ENCODE data around the gene MVB12B. TPM values are rescaled to one million over a fixed set of nuclear protein-coding genes. Genes with fewer than 3 reads are reported as not detected.
"Not testable (repeated sequence)": the region's sequence is repeated elsewhere in the genome, so short reads cannot be mapped to it uniquely, and the experiment has no call there.

MVB12B gene
- total RNA-seq, 4 donors from 2014 or later = 7.9 to 28.9 (median 14.4) TPM

DNA sequence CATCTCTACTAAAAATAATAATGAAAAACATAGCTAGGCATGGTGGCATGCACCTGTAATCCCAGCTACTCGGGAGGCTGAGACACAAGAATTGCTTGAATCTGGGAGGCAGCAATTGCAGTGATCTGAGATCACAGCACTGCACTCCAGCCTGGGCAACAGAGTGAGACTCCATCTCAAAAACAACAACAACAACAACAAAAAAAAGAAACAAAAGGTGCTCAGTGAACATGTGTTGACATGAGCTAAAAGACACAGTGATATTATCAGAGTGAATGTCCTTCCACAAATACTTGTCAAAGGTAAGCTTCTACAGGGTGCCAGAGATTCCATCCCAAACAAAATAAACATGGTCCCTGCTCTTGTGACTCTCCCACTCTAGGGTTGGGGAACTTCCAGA is 211.9 kb downstream of the MVB12B start:
- Histone ChIP-seq H3K27me3 (no peaks in the 10 kb centered on the region), H3K36me3 (no peaks in the 10 kb centered on the region), H3K9me3 (no peaks in the 10 kb centered on the region), H3K4me3 (no peak overlapping the region), H3K27ac (no peak overlapping the region), H3K4me1 (no peaks in the 10 kb centered on the region)
- no peak for TF ChIP-seq POLR2A (IDR thresholded peaks at IDR 0.05)
- TF ChIP-seq, protein P1, sequence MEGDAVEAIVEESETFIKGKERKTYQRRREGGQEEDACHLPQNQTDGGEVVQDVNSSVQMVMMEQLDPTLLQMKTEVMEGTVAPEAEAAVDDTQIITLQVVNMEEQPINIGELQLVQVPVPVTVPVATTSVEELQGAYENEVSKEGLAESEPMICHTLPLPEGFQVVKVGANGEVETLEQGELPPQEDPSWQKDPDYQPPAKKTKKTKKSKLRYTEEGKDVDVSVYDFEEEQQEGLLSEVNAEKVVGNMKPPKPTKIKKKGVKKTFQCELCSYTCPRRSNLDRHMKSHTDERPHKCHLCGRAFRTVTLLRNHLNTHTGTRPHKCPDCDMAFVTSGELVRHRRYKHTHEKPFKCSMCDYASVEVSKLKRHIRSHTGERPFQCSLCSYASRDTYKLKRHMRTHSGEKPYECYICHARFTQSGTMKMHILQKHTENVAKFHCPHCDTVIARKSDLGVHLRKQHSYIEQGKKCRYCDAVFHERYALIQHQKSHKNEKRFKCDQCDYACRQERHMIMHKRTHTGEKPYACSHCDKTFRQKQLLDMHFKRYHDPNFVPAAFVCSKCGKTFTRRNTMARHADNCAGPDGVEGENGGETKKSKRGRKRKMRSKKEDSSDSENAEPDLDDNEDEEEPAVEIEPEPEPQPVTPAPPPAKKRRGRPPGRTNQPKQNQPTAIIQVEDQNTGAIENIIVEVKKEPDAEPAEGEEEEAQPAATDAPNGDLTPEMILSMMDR (IDR thresholded peaks at IDR 0.05) = no peak
- no peak for DNase-seq

DNA sequence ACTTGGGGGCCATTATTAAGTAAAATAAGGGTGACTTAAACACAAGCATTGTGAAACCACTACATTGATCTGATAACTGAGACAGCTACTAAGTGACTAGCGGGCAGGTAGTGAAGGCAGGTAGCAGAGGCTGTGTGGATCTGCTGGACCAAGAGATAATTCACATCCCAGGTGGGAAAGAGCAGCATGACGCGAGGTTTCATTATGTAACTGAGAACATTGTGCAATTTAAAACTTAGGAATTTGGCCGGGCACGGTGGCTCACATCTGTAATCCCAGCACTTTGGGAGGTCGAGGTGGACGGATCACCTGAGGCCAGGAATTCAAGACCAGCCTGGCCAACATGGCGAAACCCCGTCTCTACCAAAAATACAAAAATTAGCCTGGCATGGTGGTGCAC is 213.8 kb downstream of the MVB12B start:
- H3K4me1 ChIP-seq, H3K36me3 ChIP-seq, H3K9me3 ChIP-seq, H3K27me3 ChIP-seq, H3K27ac ChIP-seq, H3K4me3 ChIP-seq, DNase-seq: not testable (repeated sequence)

DNA sequence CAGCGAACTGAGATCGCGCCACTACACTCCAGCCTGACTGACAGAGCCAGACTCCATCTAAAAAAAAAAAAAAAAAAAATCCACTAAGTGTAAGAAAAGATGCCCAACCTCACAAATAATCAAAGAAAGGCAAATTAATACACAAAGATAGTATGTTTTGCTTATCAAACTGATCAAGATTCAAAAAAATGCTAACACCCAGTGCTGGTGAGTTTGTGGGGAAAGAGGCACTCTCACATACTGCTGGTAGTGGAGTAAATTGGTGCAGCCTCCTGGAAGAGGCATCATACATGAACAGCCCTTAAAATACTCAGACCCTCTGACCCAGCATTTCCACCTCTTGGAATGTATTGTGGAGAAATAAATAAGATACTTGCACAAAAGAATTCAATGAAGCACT is 216.9 kb downstream of the MVB12B start:
- Histone ChIP-seq H3K4me3 (no peak overlapping the region), H3K27me3 (no peaks in the 10 kb centered on the region), H3K9me3 (no peaks in the 10 kb centered on the region), H3K36me3 (no peaks in the 10 kb centered on the region), H3K27ac (no peak overlapping the region), H3K4me1 (no peaks in the 10 kb centered on the region)
- no peak for TF ChIP-seq POLR2A (IDR thresholded peaks at IDR 0.05)
- no peak for DNase-seq

DNA sequence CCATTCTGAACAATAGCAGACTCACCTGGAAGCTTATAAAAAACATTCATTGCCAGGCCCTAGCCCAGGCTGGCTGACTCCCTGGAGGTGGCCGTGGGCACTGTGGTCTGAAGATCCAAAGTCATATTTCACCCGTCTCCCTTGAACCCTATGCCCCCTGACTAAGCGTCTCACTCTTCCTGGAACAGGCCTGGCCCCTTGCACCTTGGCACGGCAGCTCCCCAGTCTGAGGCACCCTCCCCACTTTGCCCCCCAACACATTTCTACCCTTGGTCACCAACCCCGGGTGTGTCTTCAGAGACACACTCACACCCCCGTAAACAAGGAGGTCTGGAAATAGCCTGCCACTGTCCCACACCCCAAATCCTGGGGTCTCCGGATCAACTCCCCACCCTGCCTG is 218.5 kb downstream of the MVB12B start:
- Histone ChIP-seq H3K27ac (no peak overlapping the region), H3K27me3 (no peaks in the 10 kb centered on the region), H3K36me3 (no peaks in the 10 kb centered on the region), H3K9me3 (no peaks in the 10 kb centered on the region), H3K4me3 (no peak overlapping the region), H3K4me1 (no peaks in the 10 kb centered on the region)
- DNase-seq = peak in 1 of 3 donors; percentile 45
- TF ChIP-seq, protein P1 (IDR thresholded peaks at IDR 0.05) = no peak
- TF ChIP-seq POLR2A (IDR thresholded peaks at IDR 0.05) = no peak

DNA sequence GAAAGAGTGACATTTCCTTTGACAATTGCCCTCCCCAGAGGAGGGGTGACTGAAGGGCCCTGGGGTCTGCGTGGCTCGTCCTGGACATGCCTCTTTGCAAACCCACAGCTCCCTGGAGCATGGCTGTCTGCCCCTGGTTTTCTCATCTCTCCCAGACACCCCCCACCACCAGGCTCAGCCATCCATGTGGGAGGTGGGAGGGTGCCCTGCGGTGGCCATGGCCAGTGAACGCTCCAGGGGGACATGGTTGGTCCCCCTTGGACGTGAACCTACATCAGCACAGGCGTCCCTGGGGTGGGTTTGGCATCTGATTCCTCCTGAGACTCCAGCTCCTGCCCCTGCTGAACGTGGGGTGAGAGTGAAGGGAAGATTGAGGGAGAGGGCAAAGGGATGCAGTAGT is 219.4 kb downstream of the MVB12B start:
- Histone ChIP-seq H3K4me3 (no peak overlapping the region), H3K36me3 (no peaks in the 10 kb centered on the region), H3K27ac (no peak overlapping the region), H3K4me1 (no peaks in the 10 kb centered on the region), H3K9me3 (no peaks in the 10 kb centered on the region), H3K27me3 (no peaks in the 10 kb centered on the region)
- peak in 1 of 3 donors; percentile 37 for DNase-seq
- TF ChIP-seq POLR2A (IDR thresholded peaks at IDR 0.05) = no peak
- TF ChIP-seq, protein P1 (IDR thresholded peaks at IDR 0.05) = no peak

DNA sequence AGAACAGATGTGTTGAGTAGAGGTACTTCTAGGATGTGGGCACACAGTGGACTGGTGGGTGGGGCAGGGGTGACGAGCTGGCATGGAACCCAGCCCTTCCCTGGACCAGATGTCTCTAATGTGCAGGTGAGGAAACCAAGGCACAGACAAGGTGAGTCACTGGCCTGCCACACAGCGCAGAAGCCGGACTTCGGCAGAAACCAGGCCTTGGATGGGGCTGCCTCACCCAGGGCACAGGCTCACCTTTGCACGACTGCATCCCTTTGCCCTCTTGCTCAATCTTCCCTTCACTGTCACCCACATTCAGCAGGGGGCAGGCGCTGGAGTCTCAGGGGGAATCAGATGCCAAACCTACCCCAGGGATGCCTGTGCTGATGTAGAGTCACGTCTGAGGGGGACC is 221.7 kb downstream of the MVB12B start:
- Histone ChIP-seq H3K4me1 (no peaks in the 10 kb centered on the region), H3K27me3 (no peaks in the 10 kb centered on the region), H3K9me3 (no peaks in the 10 kb centered on the region), H3K36me3 (no peaks in the 10 kb centered on the region), H3K27ac (no peak overlapping the region), H3K4me3 (no peak overlapping the region)
- TF ChIP-seq POLR2A (IDR thresholded peaks at IDR 0.05) = no peak
- TF ChIP-seq, protein P1 (IDR thresholded peaks at IDR 0.05) = peak in 2 of 6 experiments; percentile 9 to 18
- DNase-seq = peak in 2 of 3 donors; percentile 57 to 62

All from Peyer's patch (tissue), 4 donors.